B cell (primary cell): ENCODE results near the gene ANKRD62. TPM values are rescaled to one million over a fixed set of nuclear protein-coding genes. Genes with fewer than 3 reads are reported as not detected.

Source experiments
- ATAC-seq: fragments of 200-7000 bp; cut with Tn5 transposase; one replicate; pipeline ENCODE4 v1.10.0; 2021; ENCODE audit warnings: low read depth, mild to moderate bottlenecking, moderate number of reproducible peaks, moderate library complexity
- CTCF ChIA-PET: fragments of 350-600 bp; sonication (Branson Sonifier 250); formaldehyde crosslinking; loops from one replicate; lab custom pipeline; 2021; ENCODE audit warnings: antibody characterized with exemption, inconsistent platforms; lab: Charles Lee
- POLR2A ChIA-PET: fragments of 350-600 bp; sonication (Branson Sonifier 250); formaldehyde crosslinking; loops from one replicate; lab custom pipeline; 2021; ENCODE audit warnings: antibody characterized with exemption; lab: Charles Lee
- DNase-seq: peaks from one replicate; pipeline ENCODE4 v3.0.0; 2013
- H2AFZ ChIP-seq: 2 replicates; pipeline ENCODE4 v1.6.1; 2012; ENCODE audit warnings: mild to moderate bottlenecking, low read depth, low read length; ENCODE audit not compliant: insufficient read depth, poor library complexity, severe bottlenecking
- H3K27ac ChIP-seq, 2 donors: 1 replicate in 1 of 2; 2 replicates in 1 of 2; pipeline ENCODE4 v1.5.1; 2012 to 2013; ENCODE audit warnings: low read length in 2 of 2, mild to moderate bottlenecking in 2 of 2, moderate library complexity in 1 of 2
- H3K27me3 ChIP-seq, 4 experiments: fragments of 200-600 bp in 1 of 4; sonication (generic) in 1 of 4; replicated peaks in 1 of 4; 1 replicate in 2 of 4; 2 replicates in 2 of 4; pipeline versions ENCODE4 v1.6.1 to v1.7.0; 2013 to 2016; ENCODE audit warnings: low read length in 3 of 4, mild to moderate bottlenecking in 2 of 4, mixed read lengths in 1 of 4, moderate library complexity in 1 of 4; ENCODE audit not compliant: insufficient read depth in 4 of 4, control insufficient read depth in 3 of 4; ENCODE audit errors: control extremely low read depth in 1 of 4
- H3K36me3 ChIP-seq, 2 experiments: replicated peaks in 1 of 2; 1 replicate in 1 of 2; 2 replicates in 1 of 2; pipeline versions ENCODE4 v1.6.1 to v1.7.1; 2013; ENCODE audit warnings: low read length in 1 of 2; ENCODE audit not compliant: insufficient read depth in 2 of 2, control insufficient read depth in 1 of 2; ENCODE audit errors: control extremely low read depth in 1 of 2, extremely low read depth in 1 of 2
- H3K4me1 ChIP-seq, 2 donors: fragments of 200-600 bp in 1 of 2; sonication (generic) in 1 of 2; 1 replicate in 1 of 2; 2 replicates in 1 of 2; pipeline versions ENCODE4 v1.5.1 to v1.6.1; 2013 to 2017; ENCODE audit warnings: low read length in 2 of 2; ENCODE audit not compliant: control insufficient read depth in 2 of 2, insufficient read depth in 2 of 2
- H3K4me2 ChIP-seq: replicated peaks from 2 replicates; pipeline ENCODE3; 2012; ENCODE audit warnings: mild to moderate bottlenecking, low read depth, low read length; ENCODE audit not compliant: poor library complexity, severe bottlenecking
- H3K4me3 ChIP-seq, 5 experiments: fragments of 200-600 bp in 1 of 5; sonication (generic) in 1 of 5; 1 replicate in 3 of 5; 2 replicates in 2 of 5; pipeline versions ENCODE4 v1.5.1 to v1.7.0; 2011 to 2016; ENCODE audit warnings: low read length in 4 of 5, mild to moderate bottlenecking in 4 of 5, low read depth in 2 of 5, control low read depth in 1 of 5, moderate library complexity in 1 of 5; ENCODE audit not compliant: insufficient read depth in 1 of 5; ENCODE audit errors: control extremely low read depth in 1 of 5, extremely low read depth in 1 of 5
- H3K79me2 ChIP-seq: fragments of 200-600 bp; sonication (generic); one replicate; pipeline ENCODE4 v1.6.0; 2016; ENCODE audit warnings: low read length; ENCODE audit not compliant: control insufficient read depth, insufficient read depth
- H3K9ac ChIP-seq: fragments of 200-600 bp; sonication (generic); 2 replicates; pipeline ENCODE4 v1.6.1; 2017; ENCODE audit warnings: mild to moderate bottlenecking, low read length, moderate library complexity
- H3K9me3 ChIP-seq, 3 donors: one replicate each; pipeline versions ENCODE4 v1.6.1 to v1.7.1; 2013; ENCODE audit warnings: low read length in 2 of 3; ENCODE audit not compliant: control insufficient read depth in 2 of 3, insufficient read depth in 1 of 3; ENCODE audit errors: control extremely low read depth in 1 of 3
- H4K20me1 ChIP-seq: 2 replicates; pipeline ENCODE4 v1.6.0; 2012; ENCODE audit warnings: mild to moderate bottlenecking, low read length; ENCODE audit not compliant: insufficient read depth, control insufficient read depth, poor library complexity, severe bottlenecking
- H3K27ac Mint-ChIP-seq: one replicate; pipeline ENCODE4 v1.8.0; 2021; ENCODE audit warnings: mixed read lengths
- H3K27me3 Mint-ChIP-seq: one replicate; pipeline ENCODE4 v1.8.0; 2021; ENCODE audit warnings: mixed read lengths
- H3K4me1 Mint-ChIP-seq: one replicate; pipeline ENCODE4 v1.8.0; 2021; ENCODE audit warnings: mixed read lengths
- H3K4me3 Mint-ChIP-seq: one replicate; pipeline ENCODE4 v1.8.0; 2021; ENCODE audit warnings: mixed read lengths
- H3K9me3 Mint-ChIP-seq: one replicate; pipeline ENCODE4 v1.8.0; 2022; ENCODE audit warnings: mixed read lengths; ENCODE audit not compliant: insufficient read depth
- EZH2 ChIP-seq: IDR thresholded peaks from 2 replicates; pipeline ENCODE4 v1.6.1; 2012; ENCODE audit warnings: borderline replicate concordance, low read depth, mild to moderate bottlenecking, moderate library complexity, low read length; ENCODE audit not compliant: insufficient read depth, poor library complexity, severe bottlenecking
- WGBS: methylation state at CpG from one replicate; pipeline ENCODE4 v1.1.5; 2013; ENCODE audit warnings: missing lambda C conversion rate; ENCODE audit not compliant: insufficient coverage; 5-methylcytosine and 5-hydroxymethylcytosine counted together
- intact Hi-C: fragments of 100-400 bp; cut with micrococcal nuclease; formaldehyde crosslinking; loops from one replicate; pipeline ENCODE4 v1.10.0; 2022
- polyA plus RNA-seq: library from polyadenylated mRNA; depleted of rRNA; stranded (reverse); fragments of >200 nt; gene quantifications from 2 replicates; pipeline ENCODE4 v1.2.3, GENCODE V29; 2012
- total RNA-seq, 2 donors: library from RNA; stranded (reverse); fragments of 120-200 nt in 1 of 2; gene quantifications; 1 replicate in 1 of 2; 2 replicates in 1 of 2; pipeline versions ENCODE4 v1.2.3 to v1.2.4, GENCODE V29; 2013 to 2022
- TF ChIP-seq, protein P1 (sequence below): fragments of 200-600 bp; IDR thresholded peaks from one replicate; pipeline ENCODE4 v1.8.0; 2022; ENCODE audit warnings: antibody characterized with exemption, mild to moderate bottlenecking

Gene ANKRD62
- total and polyA plus RNA-seq, 2 donors (not counting 1 experiment from before 2014, with no cell fraction given) = not detected

DNA sequence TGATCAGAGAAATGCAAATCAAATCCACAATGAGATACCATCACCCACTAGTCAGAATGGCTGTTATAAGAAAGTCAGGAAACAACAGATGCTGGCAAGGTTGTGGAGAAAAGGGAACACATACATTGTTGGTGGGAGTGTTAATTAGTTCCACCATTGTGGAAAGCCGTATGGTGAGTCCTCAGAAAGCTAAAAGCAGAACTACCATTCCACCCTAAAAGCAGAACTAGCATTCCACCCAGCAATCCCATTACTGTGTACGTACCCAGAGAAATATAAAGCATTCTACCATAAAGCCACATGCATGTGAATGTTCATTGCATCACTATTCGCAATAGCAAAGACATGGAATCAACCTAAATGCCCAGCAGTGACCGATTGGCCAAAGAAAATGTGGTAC lies 60.7 kb downstream of the ANKRD62 start:
- ChIA-PET CTCF (no interaction called here), POLR2A (no interaction called here)
- TF ChIP-seq, protein P1, sequence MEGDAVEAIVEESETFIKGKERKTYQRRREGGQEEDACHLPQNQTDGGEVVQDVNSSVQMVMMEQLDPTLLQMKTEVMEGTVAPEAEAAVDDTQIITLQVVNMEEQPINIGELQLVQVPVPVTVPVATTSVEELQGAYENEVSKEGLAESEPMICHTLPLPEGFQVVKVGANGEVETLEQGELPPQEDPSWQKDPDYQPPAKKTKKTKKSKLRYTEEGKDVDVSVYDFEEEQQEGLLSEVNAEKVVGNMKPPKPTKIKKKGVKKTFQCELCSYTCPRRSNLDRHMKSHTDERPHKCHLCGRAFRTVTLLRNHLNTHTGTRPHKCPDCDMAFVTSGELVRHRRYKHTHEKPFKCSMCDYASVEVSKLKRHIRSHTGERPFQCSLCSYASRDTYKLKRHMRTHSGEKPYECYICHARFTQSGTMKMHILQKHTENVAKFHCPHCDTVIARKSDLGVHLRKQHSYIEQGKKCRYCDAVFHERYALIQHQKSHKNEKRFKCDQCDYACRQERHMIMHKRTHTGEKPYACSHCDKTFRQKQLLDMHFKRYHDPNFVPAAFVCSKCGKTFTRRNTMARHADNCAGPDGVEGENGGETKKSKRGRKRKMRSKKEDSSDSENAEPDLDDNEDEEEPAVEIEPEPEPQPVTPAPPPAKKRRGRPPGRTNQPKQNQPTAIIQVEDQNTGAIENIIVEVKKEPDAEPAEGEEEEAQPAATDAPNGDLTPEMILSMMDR = no peak
- no peak for TF ChIP-seq EZH2
- no peak for DNase-seq
- Histone ChIP-seq H4K20me1 (no peaks in the 10 kb centered on the region), H3K4me3 (no peak overlapping the region), H3K9ac (no peak overlapping the region), H3K27ac (no peak overlapping the region), H3K4me1 (no peaks in the 10 kb centered on the region), H3K4me2 (no peak overlapping the region), H3K9me3 (no peaks in the 10 kb centered on the region), H3K36me3 (no peaks in the 10 kb centered on the region), H2AFZ (no peak overlapping the region), H3K79me2 (no peaks in the 10 kb centered on the region), H3K27me3 (no peaks in the 10 kb centered on the region)
- WGBS = 90% methylated on average over 1 of the region's 4 CpGs
- no peak for ATAC-seq
- H3K9me3 Mint-ChIP-seq = peaks cover 2% of the 10 kb centered on the region
- H3K27me3 Mint-ChIP-seq = peaks cover 4% of the 10 kb centered on the region
- H3K4me3 Mint-ChIP-seq = no peak overlapping the region
- intact Hi-C loops = no loop called here
- H3K27ac Mint-ChIP-seq = no peak overlapping the region
- H3K4me1 Mint-ChIP-seq = no peaks in the 10 kb centered on the region

DNA sequence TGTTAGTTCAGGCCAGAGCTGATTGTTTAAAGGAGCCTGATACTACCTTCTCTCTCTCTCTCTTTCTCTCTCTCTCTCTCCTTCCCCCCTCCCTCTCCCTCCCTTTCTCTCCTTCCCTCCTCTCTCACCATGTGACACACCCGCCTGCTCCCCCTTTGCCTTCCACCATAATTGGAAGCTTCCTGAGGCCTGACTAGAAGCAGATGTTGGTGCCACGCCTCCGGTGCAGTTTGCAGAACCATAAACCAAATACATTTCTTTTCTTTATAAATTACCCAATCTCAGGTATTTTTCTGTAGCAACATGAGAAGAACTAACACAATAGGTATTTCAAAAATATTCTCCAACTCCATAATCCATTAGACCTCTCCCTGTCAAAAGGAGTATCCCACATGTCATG lies 62.4 kb downstream of the ANKRD62 start:
- TF ChIP-seq, protein P1 = no peak
- TF ChIP-seq EZH2 = no peak
- CTCF ChIA-PET = no interaction called here
- Histone ChIP-seq H3K4me3 (no peak overlapping the region), H3K27ac (no peak overlapping the region), H4K20me1 (no peaks in the 10 kb centered on the region), H3K4me1 (no peaks in the 10 kb centered on the region), H3K9ac (no peak overlapping the region), H3K9me3 (no peaks in the 10 kb centered on the region), H3K36me3 (no peaks in the 10 kb centered on the region), H3K4me2 (no peak overlapping the region), H3K79me2 (no peaks in the 10 kb centered on the region), H3K27me3 (no peaks in the 10 kb centered on the region), H2AFZ (no peak overlapping the region)
- POLR2A ChIA-PET = no interaction called here
- no peaks in the 10 kb centered on the region for H3K4me1 Mint-ChIP-seq
- DNase-seq (no peak), ATAC-seq (no peak)
- no peak overlapping the region for H3K27ac Mint-ChIP-seq
- WGBS = 100% methylated on average over 3 of the region's 3 CpGs
- H3K9me3 Mint-ChIP-seq = peaks cover 2% of the 10 kb centered on the region
- intact Hi-C loops = no loop called here
- H3K27me3 Mint-ChIP-seq = peaks cover 4% of the 10 kb centered on the region
- H3K4me3 Mint-ChIP-seq = no peak overlapping the region
